ENCODE results near the gene CAMKK1. TPM values are rescaled to one million over a fixed set of nuclear protein-coding genes. Genes with fewer than 3 reads are reported as not detected.

Gene CAMKK1
- total RNA-seq, 4 donors from 2014 or later = 2.6 to 37.6 (median 6.4) TPM

GRCh38 chr17:3929764-3930163 lies 36.9 kb upstream of the CAMKK1 start:
- no peak for DNase-seq
- H3K27ac ChIP-seq = no peak overlapping the region
- no peaks in the 10 kb centered on the region for H3K36me3 ChIP-seq
- H3K9me3 ChIP-seq = no peaks in the 10 kb centered on the region
- no peaks in the 10 kb centered on the region for H3K4me1 ChIP-seq
- no peaks in the 10 kb centered on the region for H3K27me3 ChIP-seq
- H3K4me3 ChIP-seq = no peak overlapping the region
- intact Hi-C loops (cut with DNase I; ENCODE audit: low total_unique reads) = no loop called here
- no peak for TF ChIP-seq CTCF (IDR thresholded peaks at IDR 0.05)
- no peak for TF ChIP-seq POLR2A (IDR thresholded peaks at IDR 0.05)

- Histone ChIP-seq H3K4me1 (no peaks in the 10 kb centered on the region), H3K9me3 (no peaks in the 10 kb centered on the region), H3K27me3 (no peaks in the 10 kb centered on the region), H3K27ac (no peak overlapping the region), H3K4me3 (no peak overlapping the region), H3K36me3 (no peaks in the 10 kb centered on the region)
- intact Hi-C loops (cut with DNase I; ENCODE audit: low total_unique reads) = no loop called here
- DNase-seq = no peak
- TF ChIP-seq CTCF (IDR thresholded peaks at IDR 0.05) = no peak
- TF ChIP-seq POLR2A (IDR thresholded peaks at IDR 0.05) = no peak
Observed at GRCh38 chr17:3929181-3929580, 36.3 kb upstream of the CAMKK1 start.

- intact Hi-C loops (cut with DNase I; ENCODE audit: low total_unique reads) = no loop called here
- TF ChIP-seq CTCF (IDR thresholded peaks at IDR 0.05) (no peak), POLR2A (IDR thresholded peaks at IDR 0.05) (no peak)
- DNase-seq = no peak
Observed at GRCh38 chr17:3928406-3928805, 35.6 kb upstream of the CAMKK1 start.

GRCh38 chr17:3927628-3928340 lies 34.9 kb upstream of the CAMKK1 start:
- H3K4me1 ChIP-seq = no peaks in the 10 kb centered on the region
- H3K9me3 ChIP-seq = no peaks in the 10 kb centered on the region
- no peak overlapping the region for H3K4me3 ChIP-seq
- H3K27ac ChIP-seq = no peak overlapping the region
- DNase-seq = no peak
- H3K27me3 ChIP-seq = no peaks in the 10 kb centered on the region
- TF ChIP-seq CTCF (IDR thresholded peaks at IDR 0.05) (no peak), POLR2A (IDR thresholded peaks at IDR 0.05) (no peak)
- intact Hi-C loops (cut with DNase I; ENCODE audit: low total_unique reads) = no loop called here
- no peaks in the 10 kb centered on the region for H3K36me3 ChIP-seq

More at GRCh38 chr17:3928406-3928805, 35.6 kb upstream of the CAMKK1 start:
- H3K4me3 ChIP-seq = no peak overlapping the region
- H3K9me3 ChIP-seq = no peaks in the 10 kb centered on the region
- H3K36me3 ChIP-seq = no peaks in the 10 kb centered on the region
- no peaks in the 10 kb centered on the region for H3K4me1 ChIP-seq
- H3K27ac ChIP-seq = no peak overlapping the region
- no peaks in the 10 kb centered on the region for H3K27me3 ChIP-seq

- H3K27ac ChIP-seq = no peak overlapping the region
- no peaks in the 10 kb centered on the region for H3K9me3 ChIP-seq
- H3K4me1 ChIP-seq = no peaks in the 10 kb centered on the region
- TF ChIP-seq POLR2A (IDR thresholded peaks at IDR 0.05) (no peak), CTCF (IDR thresholded peaks at IDR 0.05) (no peak)
- H3K27me3 ChIP-seq = no peaks in the 10 kb centered on the region
- no peaks in the 10 kb centered on the region for H3K36me3 ChIP-seq
- no peak overlapping the region for H3K4me3 ChIP-seq
- intact Hi-C loops (cut with DNase I; ENCODE audit: low total_unique reads) = no loop called here
- no peak for DNase-seq
Observed at GRCh38 chr17:3926860-3927627, 34.2 kb upstream of the CAMKK1 start.
